Gastrocnemius medialis (tissue), 4 donors: ENCODE results near the gene SHH.

Source experiments
- POLR2A ChIP-seq, 2 donors: fragments of 450-650 bp; IDR thresholded peaks; one replicate each; pipeline ENCODE4 v1.6.1; 2017; ENCODE audit warnings: antibody characterized with exemption in 2 of 2, mild to moderate bottlenecking in 2 of 2, moderate library complexity in 2 of 2
- TF ChIP-seq, protein P1 (sequence below), 5 experiments: fragments of 450-650 bp in 3 of 5; fragments of 200-600 bp in 2 of 5; sonication (generic) in 2 of 5; IDR thresholded peaks in 4 of 5; conservative IDR thresholded peaks in 1 of 5; 1 replicate in 4 of 5; 2 replicates in 1 of 5; pipeline ENCODE4 v1.5.1; 2016 to 2019; ENCODE audit warnings: antibody characterized with exemption in 5 of 5, mild to moderate bottlenecking in 3 of 5, moderate library complexity in 3 of 5

GRCh38 chr7:155775691-155776090 lies 36.6 kb downstream of the SHH start:
- TF ChIP-seq, protein P1, sequence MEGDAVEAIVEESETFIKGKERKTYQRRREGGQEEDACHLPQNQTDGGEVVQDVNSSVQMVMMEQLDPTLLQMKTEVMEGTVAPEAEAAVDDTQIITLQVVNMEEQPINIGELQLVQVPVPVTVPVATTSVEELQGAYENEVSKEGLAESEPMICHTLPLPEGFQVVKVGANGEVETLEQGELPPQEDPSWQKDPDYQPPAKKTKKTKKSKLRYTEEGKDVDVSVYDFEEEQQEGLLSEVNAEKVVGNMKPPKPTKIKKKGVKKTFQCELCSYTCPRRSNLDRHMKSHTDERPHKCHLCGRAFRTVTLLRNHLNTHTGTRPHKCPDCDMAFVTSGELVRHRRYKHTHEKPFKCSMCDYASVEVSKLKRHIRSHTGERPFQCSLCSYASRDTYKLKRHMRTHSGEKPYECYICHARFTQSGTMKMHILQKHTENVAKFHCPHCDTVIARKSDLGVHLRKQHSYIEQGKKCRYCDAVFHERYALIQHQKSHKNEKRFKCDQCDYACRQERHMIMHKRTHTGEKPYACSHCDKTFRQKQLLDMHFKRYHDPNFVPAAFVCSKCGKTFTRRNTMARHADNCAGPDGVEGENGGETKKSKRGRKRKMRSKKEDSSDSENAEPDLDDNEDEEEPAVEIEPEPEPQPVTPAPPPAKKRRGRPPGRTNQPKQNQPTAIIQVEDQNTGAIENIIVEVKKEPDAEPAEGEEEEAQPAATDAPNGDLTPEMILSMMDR (IDR thresholded peaks at IDR 0.05 in 4 of 5, conservative IDR thresholded peaks at IDR 0.05 in 1 of 5) = no peak
- TF ChIP-seq POLR2A (IDR thresholded peaks at IDR 0.05) = no peak
